ENCODE results near the gene HSPB1. TPM values are rescaled to one million over a fixed set of nuclear protein-coding genes. Genes with fewer than 3 reads are reported as not detected.

Gene HSPB1
- total RNA-seq, 1 experiment from 2014 or later, result 82.1 TPM

DNA sequence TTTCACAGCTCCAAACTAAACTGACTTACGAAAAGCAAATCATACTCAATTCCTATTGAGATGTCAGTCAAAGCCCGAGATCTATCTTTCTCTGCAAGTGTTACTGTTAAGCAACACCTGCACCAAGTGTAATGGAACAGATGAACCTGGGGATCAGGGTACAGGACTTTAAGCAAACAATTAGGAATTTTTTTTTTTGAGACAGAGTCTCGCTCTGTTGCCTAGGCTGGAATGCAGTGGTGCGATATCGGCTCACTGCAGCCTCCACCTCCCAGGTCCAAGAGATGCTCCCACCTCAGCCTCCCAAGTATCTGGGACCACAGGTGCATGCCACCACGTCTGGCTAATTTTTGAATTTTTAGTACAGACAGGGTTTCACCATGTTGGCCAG, 41.5 kb downstream of the HSPB1 start:
- Mint-ChIP-seq H3K27ac (ENCODE audit: unreplicated experiment) (no peak overlapping the region), H3K4me1 (ENCODE audit: low read depth, unreplicated experiment) (peaks cover 23% of the 10 kb centered on the region), H3K27me3 (ENCODE audit: insufficient read depth, unreplicated experiment) (no peaks in the 10 kb centered on the region), H3K36me3 (ENCODE audit: insufficient read depth, unreplicated experiment) (peaks cover 99% of the 10 kb centered on the region), H3K4me3 (ENCODE audit: unreplicated experiment) (no peak overlapping the region), H3K9me3 (ENCODE audit: unreplicated experiment) (no peaks in the 10 kb centered on the region)
- no TSS peak for BruUV-seq (replicated peaks)
- Histone ChIP-seq H3K36me3 (ENCODE audit: control insufficient read depth, insufficient read depth, low read length) (peaks cover 6% of the 10 kb centered on the region; the same call in 1 of the 2 replicates), H3K4me3 (ENCODE audit: low read depth, low read length) (no peak overlapping the region), H3K9me3 (no peaks in the 10 kb centered on the region), H3K4me1 (0 out of 2 replicates have a peak, but pooled peaks cover 3% of the 10 kb centered on the region), H3K27me3 (replicated peaks; ENCODE audit: control insufficient read depth, insufficient read depth, low read length) (no peaks in the 10 kb centered on the region)
- ChIA-PET CTCF (no interaction called here), POLR2A (interaction anchor here (1.2 kb wide), 1 partner anchor 83 kb away, joined by 3 read pairs; no protein-coding TSS in a partner anchor)
- intact Hi-C loops (cut with micrococcal nuclease; ENCODE audit: unreplicated experiment), result no loop called here
- DNase-seq, result no peak
- TF ChIP-seq CTCF (IDR thresholded peaks at IDR 0.05; ENCODE audit: insufficient read depth in 1 of 2, low read depth in 1 of 2, low read length in 1 of 2, severe bottlenecking in 1 of 2, unreplicated experiment in 1 of 2), result no peak

DNA sequence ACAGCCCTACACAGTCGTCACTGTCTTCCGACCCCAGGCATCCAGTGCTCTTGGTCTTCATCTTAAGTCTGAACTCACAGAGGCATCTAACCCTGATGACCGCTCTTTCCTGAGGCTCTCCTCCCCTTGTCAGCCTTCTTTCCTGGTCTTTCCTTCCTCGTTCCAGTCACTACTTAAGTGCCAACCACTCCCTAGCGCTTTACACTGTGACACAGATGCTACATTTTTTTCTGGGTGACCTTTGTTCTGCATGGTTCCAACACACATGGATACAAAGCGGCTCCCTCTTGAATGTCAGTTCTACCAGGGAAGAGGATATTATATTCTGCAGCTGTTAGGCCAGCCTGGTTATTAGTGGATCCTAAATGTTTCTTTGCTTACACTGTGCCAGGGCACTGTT, 43.6 kb downstream of the HSPB1 start:
- H3K36me3 ChIP-seq (ENCODE audit: control insufficient read depth, insufficient read depth, low read length), result peaks cover 9% of the 10 kb centered on the region
- Mint-ChIP-seq H3K27me3 (ENCODE audit: insufficient read depth, unreplicated experiment) (no peaks in the 10 kb centered on the region), H3K9me3 (ENCODE audit: unreplicated experiment) (no peaks in the 10 kb centered on the region), H3K4me1 (ENCODE audit: low read depth, unreplicated experiment) (peaks cover 25% of the 10 kb centered on the region), H3K36me3 (ENCODE audit: insufficient read depth, unreplicated experiment) (peaks cover 99% of the 10 kb centered on the region), H3K27ac (ENCODE audit: unreplicated experiment) (peak overlapping the region; percentile 37), H3K4me3 (ENCODE audit: unreplicated experiment) (no peak overlapping the region)
- no peak overlapping the region for H3K4me3 ChIP-seq (ENCODE audit: low read depth, low read length)
- POLR2A ChIA-PET, result no interaction called here
- intact Hi-C loops (cut with micrococcal nuclease; ENCODE audit: unreplicated experiment), result no loop called here
- 0 out of 2 replicates have a peak, but pooled peaks cover 8% of the 10 kb centered on the region for H3K4me1 ChIP-seq
- TF ChIP-seq CTCF (IDR thresholded peaks at IDR 0.05; ENCODE audit: insufficient read depth in 1 of 2, low read depth in 1 of 2, low read length in 1 of 2, severe bottlenecking in 1 of 2, unreplicated experiment in 1 of 2), result no peak
- no peaks in the 10 kb centered on the region for H3K27me3 ChIP-seq (replicated peaks; ENCODE audit: control insufficient read depth, insufficient read depth, low read length)
- peak in 1 of 2 experiments; percentile 48 for DNase-seq
- CTCF ChIA-PET, result no interaction called here
- H3K9me3 ChIP-seq, result no peaks in the 10 kb centered on the region
- BruUV-seq (replicated peaks), result no TSS peak

- Mint-ChIP-seq H3K4me1 (ENCODE audit: low read depth, unreplicated experiment) (peaks cover 29% of the 10 kb centered on the region), H3K4me3 (ENCODE audit: unreplicated experiment) (peak overlapping the region; percentile 1), H3K9me3 (ENCODE audit: unreplicated experiment) (no peaks in the 10 kb centered on the region), H3K27ac (ENCODE audit: unreplicated experiment) (peak overlapping the region; percentile 37), H3K27me3 (ENCODE audit: insufficient read depth, unreplicated experiment) (no peaks in the 10 kb centered on the region), H3K36me3 (ENCODE audit: insufficient read depth, unreplicated experiment) (peaks cover 99% of the 10 kb centered on the region)
- BruUV-seq (replicated peaks), result no TSS peak
- DNase-seq, result no peak
- POLR2A ChIA-PET, result no interaction called here
- no peak overlapping the region for H3K4me3 ChIP-seq (ENCODE audit: low read depth, low read length)
- H3K9me3 ChIP-seq, result no peaks in the 10 kb centered on the region
- 0 out of 2 replicates have a peak, but pooled peaks cover 8% of the 10 kb centered on the region for H3K4me1 ChIP-seq
- CTCF ChIA-PET, result no interaction called here
- no peak for TF ChIP-seq CTCF (IDR thresholded peaks at IDR 0.05; ENCODE audit: insufficient read depth in 1 of 2, low read depth in 1 of 2, low read length in 1 of 2, severe bottlenecking in 1 of 2, unreplicated experiment in 1 of 2)
- peaks cover 10% of the 10 kb centered on the region for H3K36me3 ChIP-seq (ENCODE audit: control insufficient read depth, insufficient read depth, low read length)
- H3K27me3 ChIP-seq (replicated peaks; ENCODE audit: control insufficient read depth, insufficient read depth, low read length), result no peaks in the 10 kb centered on the region
- intact Hi-C loops (cut with micrococcal nuclease; ENCODE audit: unreplicated experiment), result no loop called here
Measured at GRCh38 chr7:76346778-76347177, 44.3 kb downstream of the HSPB1 start.
